DND-41 (cell line): ENCODE results near the gene MYT1.

Experiments used
- ATAC-seq: fragments of 200-7000 bp; cut with Tn5 transposase; 3 replicates; pipeline ENCODE4 v1.9.1; 2021; ENCODE audit warnings: low read depth; ENCODE audit not compliant: insufficient read depth
- DNase-seq: peaks from one replicate; pipeline ENCODE4 v3.0.0-alpha.2; 2020
- H2AFZ ChIP-seq: 2 replicates; pipeline ENCODE4 v1.6.0; 2012; ENCODE audit warnings: low read depth, low read length
- H3K27ac ChIP-seq: 2 replicates; pipeline ENCODE4 v1.5.1; 2012; ENCODE audit warnings: low read length, inconsistent platforms
- H3K27me3 ChIP-seq: fragments of 200-600 bp; sonication (generic); 2 replicates; pipeline ENCODE4 v1.6.0; 2012; ENCODE audit warnings: low read length, mild to moderate bottlenecking, inconsistent platforms; ENCODE audit not compliant: insufficient read depth, poor library complexity
- H3K36me3 ChIP-seq: 2 replicates; pipeline ENCODE4 v1.5.1; 2012; ENCODE audit warnings: low read length, inconsistent platforms; ENCODE audit not compliant: insufficient read depth
- H3K4me1 ChIP-seq: 2 replicates; pipeline ENCODE4 v1.5.1; 2012; ENCODE audit warnings: mild to moderate bottlenecking, low read length; ENCODE audit not compliant: insufficient read depth
- H3K4me2 ChIP-seq: 2 replicates; pipeline ENCODE4 v1.6.0; 2012; ENCODE audit warnings: mild to moderate bottlenecking, moderate library complexity, low read length, inconsistent platforms; ENCODE audit not compliant: insufficient read depth
- H3K4me3 ChIP-seq, 2 experiments: fragments of 200-600 bp in 1 of 2; shearing (Covaris generic) in 1 of 2; 2 replicates each; pipeline ENCODE4 v1.5.1; 2012 to 2016; ENCODE audit warnings: inconsistent platforms in 2 of 2, low read length in 2 of 2, mild to moderate bottlenecking in 2 of 2, low read depth in 1 of 2, moderate library complexity in 1 of 2
- H3K79me2 ChIP-seq: 2 replicates; pipeline ENCODE4 v1.6.0; 2012; ENCODE audit warnings: low read length, inconsistent platforms; ENCODE audit not compliant: insufficient read depth
- H3K9ac ChIP-seq: 2 replicates; pipeline ENCODE4 v1.6.0; 2012; ENCODE audit warnings: low read depth, mild to moderate bottlenecking, inconsistent platforms, low read length, moderate library complexity
- H3K9me3 ChIP-seq: 2 replicates; pipeline ENCODE4 v1.5.1; 2012; ENCODE audit warnings: low read length, moderate library complexity, mild to moderate bottlenecking, inconsistent platforms; ENCODE audit not compliant: insufficient read depth, severe bottlenecking
- H4K20me1 ChIP-seq: 2 replicates; pipeline ENCODE4 v1.6.0; 2012; ENCODE audit warnings: low read length; ENCODE audit not compliant: insufficient read depth
- CTCF ChIP-seq: IDR thresholded peaks from 2 replicates; pipeline ENCODE4 v1.5.1; 2012; ENCODE audit warnings: borderline replicate concordance, low read length, moderate library complexity, mild to moderate bottlenecking; ENCODE audit not compliant: poor library complexity, severe bottlenecking; ENCODE audit errors: extremely low read depth
- EZH2 ChIP-seq: IDR thresholded peaks from 3 replicates; pipeline ENCODE4 v1.6.1; 2012; ENCODE audit warnings: borderline replicate concordance, low read depth, mild to moderate bottlenecking, moderate library complexity, low read length, inconsistent platforms; ENCODE audit not compliant: severe bottlenecking

Gene MYT1

DNA sequence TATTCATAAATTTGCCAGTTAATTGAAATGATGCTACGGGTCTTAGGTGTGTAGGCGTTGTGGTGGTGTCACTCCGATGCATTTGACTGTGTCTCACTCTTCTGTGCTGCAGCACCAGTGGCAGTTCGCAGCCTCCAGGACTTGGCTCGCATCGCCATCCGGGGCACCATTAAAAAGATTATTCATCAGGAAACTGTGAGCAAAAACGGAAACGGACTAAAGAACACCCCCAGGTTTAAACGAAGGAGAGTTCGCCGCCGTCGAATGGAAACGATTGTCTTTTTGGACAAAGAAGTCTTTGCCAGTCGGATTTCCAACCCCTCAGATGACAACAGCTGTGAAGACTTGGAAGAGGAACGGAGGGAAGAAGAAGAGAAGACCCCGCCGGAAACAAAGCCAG is 108.9 kb downstream of the MYT1 start:
- Histone ChIP-seq H3K79me2 (peaks cover 18% of the 10 kb centered on the region), H3K9ac (no peak overlapping the region), H3K4me1 (no peaks in the 10 kb centered on the region), H3K27me3 (no peaks in the 10 kb centered on the region), H3K9me3 (no peaks in the 10 kb centered on the region), H2AFZ (no peak overlapping the region), H4K20me1 (peaks cover 18% of the 10 kb centered on the region), H3K4me2 (no peak overlapping the region), H3K4me3 (no peak overlapping the region), H3K27ac (no peak overlapping the region), H3K36me3 (peaks cover 28% of the 10 kb centered on the region)
- ATAC-seq = no peak
- DNase-seq = no peak
- no peak for TF ChIP-seq EZH2
- TF ChIP-seq CTCF = no peak

GRCh38 chr20:64276817-64277216 is 112.6 kb downstream of the MYT1 start:
- no peaks in the 10 kb centered on the region for H3K79me2 ChIP-seq
- ATAC-seq (no peak), DNase-seq (no peak)
- peaks cover 13% of the 10 kb centered on the region for H4K20me1 ChIP-seq
- H3K4me1 ChIP-seq = no peaks in the 10 kb centered on the region
- H3K36me3 ChIP-seq = peaks cover 16% of the 10 kb centered on the region; the same call in 1 of the 2 replicates
- H3K27ac ChIP-seq = no peak overlapping the region
- H3K4me3 ChIP-seq = no peak overlapping the region
- no peaks in the 10 kb centered on the region for H3K9me3 ChIP-seq
- H3K4me2 ChIP-seq = no peak overlapping the region
- TF ChIP-seq CTCF (no peak), EZH2 (no peak)
- no peak overlapping the region for H2AFZ ChIP-seq
- no peaks in the 10 kb centered on the region for H3K27me3 ChIP-seq
- H3K9ac ChIP-seq = no peak overlapping the region

GRCh38 chr20:64277571-64278316 is 113.5 kb downstream of the MYT1 start:
- Histone ChIP-seq H3K79me2 (no peaks in the 10 kb centered on the region), H4K20me1 (peaks cover 12% of the 10 kb centered on the region; the same call in 1 of the 2 replicates), H3K9ac (no peak overlapping the region), H3K4me1 (no peaks in the 10 kb centered on the region), H3K4me3 (no peak overlapping the region), H3K4me2 (no peak overlapping the region), H2AFZ (no peak overlapping the region), H3K36me3 (peaks cover 16% of the 10 kb centered on the region; the same call in 1 of the 2 replicates), H3K27ac (no peak overlapping the region), H3K9me3 (no peaks in the 10 kb centered on the region), H3K27me3 (no peaks in the 10 kb centered on the region)
- no peak for ATAC-seq
- DNase-seq = no peak
- TF ChIP-seq EZH2 (no peak), CTCF (no peak)
